GM20431 (cell line): ENCODE results near the gene SMAD6.

Experiments used
- in situ Hi-C: fragments of 300-500 bp; cut with MseI, MboI; formaldehyde crosslinking; loops from one replicate; pipeline ENCODE4 v1.15.0; 2020; ENCODE audit warnings: low sequenced_read_pairs; ENCODE audit not compliant: unreplicated experiment

The SMAD6 gene

GRCh38 chr15:66737243-66738010 is 35.4 kb downstream of the SMAD6 start:
- in situ Hi-C loops = no loop called here

DNA sequence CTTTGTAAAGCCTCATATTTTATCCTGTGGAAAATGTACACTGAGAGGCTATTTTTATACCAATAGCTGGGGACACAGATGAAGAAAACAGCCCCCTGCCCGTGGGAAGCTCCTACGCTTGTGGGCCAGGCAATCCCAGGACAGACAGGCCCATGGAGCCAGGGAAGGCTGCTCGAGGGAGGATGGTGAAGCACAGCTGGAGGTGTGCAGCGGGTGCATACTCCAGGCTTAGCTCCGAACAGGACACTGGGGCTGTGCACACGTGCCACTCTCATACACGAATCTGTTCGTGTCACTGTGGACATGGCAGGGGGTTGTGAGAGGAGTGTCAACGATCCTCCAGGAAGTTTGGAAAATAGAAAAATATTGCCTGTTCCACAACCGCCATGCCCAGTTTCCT is 36.1 kb downstream of the SMAD6 start:
- in situ Hi-C loops = no loop called here

- in situ Hi-C loops = no loop called here
These were observed 36.6 kb downstream of the SMAD6 start for GRCh38 chr15:66738595-66738994.

DNA sequence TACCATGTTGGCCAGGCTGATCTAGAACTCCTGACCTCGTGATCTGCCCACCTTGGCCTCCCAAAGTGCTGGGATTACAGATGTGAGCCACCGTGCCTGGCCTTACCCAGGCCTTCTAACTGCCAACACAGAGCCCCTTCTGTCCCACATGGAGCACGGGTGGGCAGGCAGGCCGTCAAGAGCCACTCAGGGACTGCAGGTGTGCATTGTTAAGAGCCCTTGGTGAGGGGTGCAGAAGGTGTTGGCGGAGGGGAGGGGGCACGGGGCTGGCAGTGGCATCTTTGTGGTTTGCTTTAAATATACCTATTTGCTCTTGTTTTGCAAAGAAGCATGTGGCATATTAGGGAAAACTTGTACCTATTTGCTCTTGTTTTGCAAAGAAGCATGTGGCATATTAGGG is 37.3 kb downstream of the SMAD6 start:
- in situ Hi-C loops = no loop called here

- in situ Hi-C loops = no loop called here
These were observed 38.8 kb downstream of the SMAD6 start for GRCh38 chr15:66740802-66741201.

- in situ Hi-C loops = no loop called here
These were observed 39.6 kb downstream of the SMAD6 start for GRCh38 chr15:66741646-66742045.

DNA sequence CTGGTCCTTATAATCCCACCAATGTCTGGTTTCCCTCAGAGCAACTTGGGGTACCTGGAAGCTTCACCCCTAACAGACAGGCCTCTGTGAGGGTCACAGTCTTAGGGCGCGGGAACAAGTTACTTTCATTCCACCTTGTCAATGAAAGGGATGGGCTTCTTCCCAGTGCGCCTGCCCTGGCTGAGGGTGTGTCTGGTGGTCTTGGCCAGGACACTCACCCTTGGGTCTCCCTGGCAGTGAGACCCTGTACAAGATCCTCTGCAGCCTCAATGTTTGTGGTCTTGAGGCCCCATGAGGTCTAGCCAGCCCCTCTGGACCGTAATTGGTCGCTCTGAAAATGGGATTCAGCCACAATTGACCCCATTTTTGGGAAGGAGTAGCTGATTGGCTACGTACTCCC is 40.2 kb downstream of the SMAD6 start:
- in situ Hi-C loops = no loop called here

- in situ Hi-C loops = no loop called here
These were observed 41.2 kb downstream of the SMAD6 start for GRCh38 chr15:66743204-66743603.

DNA sequence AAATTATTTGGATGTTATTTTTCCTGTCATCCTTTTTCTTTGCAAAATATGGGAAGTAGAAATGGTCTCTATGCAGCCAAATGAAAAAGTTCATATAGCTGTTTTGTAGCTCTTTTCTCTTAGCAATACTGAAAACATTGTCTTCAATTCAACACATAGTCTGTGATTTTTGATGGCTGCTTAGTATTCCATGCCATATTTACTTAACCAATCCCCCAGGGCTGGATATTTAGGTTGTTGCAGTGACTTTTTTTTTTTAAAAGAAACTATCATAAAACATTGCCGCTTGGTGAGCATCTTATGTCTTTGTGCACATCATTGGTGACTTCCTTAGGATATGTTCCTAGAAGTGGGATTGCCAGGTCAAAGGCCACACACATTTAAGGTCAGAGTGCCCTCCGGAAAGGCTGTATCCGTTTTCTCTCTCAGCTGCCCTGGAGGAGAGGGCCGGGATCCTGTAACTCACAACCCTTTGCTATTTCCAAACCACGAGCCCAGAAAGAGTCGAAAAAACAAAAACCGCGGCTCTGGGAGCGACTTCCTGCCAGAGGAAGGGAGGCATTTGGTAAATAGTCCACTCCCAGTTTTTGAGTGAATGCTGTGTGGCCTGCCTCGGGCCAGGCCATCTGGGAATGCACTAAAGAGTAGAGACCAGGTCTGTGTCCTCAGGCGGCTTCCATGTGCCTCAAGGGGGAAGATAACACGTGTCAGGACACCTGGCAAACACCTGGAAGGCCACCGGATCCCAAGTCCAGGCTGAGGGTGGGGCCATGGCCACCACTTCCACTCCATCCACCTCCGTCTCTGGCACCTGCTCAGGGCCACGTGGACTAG is 41.9 kb downstream of the SMAD6 start:
- in situ Hi-C loops = no loop called here

GRCh38 chr15:66744610-66745279 is 42.7 kb downstream of the SMAD6 start:
- in situ Hi-C loops = no loop called here

- in situ Hi-C loops = no loop called here
These were observed 43.6 kb downstream of the SMAD6 start for GRCh38 chr15:66745530-66746230.

DNA sequence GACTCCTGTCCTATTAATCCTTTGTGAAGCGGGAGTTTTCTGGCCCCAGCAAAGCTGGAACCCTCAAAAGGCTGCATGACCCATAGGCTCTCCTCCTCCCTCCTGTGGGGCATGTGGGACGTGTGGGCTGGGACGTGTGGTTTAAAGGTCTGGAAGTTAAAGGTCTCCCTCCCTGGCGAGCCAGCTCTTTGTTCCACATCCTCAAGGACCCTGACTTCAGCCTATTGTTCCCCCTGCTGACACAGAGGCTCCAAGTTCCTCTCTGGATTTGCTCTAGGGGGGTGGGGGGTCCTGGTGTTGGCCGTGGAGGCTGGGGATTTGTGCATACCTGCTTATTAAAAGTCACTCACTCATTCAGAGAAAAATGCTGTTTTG is 44.2 kb downstream of the SMAD6 start:
- in situ Hi-C loops = no loop called here

GRCh38 chr15:66747223-66747622 is 45.2 kb downstream of the SMAD6 start:
- in situ Hi-C loops = no loop called here

DNA sequence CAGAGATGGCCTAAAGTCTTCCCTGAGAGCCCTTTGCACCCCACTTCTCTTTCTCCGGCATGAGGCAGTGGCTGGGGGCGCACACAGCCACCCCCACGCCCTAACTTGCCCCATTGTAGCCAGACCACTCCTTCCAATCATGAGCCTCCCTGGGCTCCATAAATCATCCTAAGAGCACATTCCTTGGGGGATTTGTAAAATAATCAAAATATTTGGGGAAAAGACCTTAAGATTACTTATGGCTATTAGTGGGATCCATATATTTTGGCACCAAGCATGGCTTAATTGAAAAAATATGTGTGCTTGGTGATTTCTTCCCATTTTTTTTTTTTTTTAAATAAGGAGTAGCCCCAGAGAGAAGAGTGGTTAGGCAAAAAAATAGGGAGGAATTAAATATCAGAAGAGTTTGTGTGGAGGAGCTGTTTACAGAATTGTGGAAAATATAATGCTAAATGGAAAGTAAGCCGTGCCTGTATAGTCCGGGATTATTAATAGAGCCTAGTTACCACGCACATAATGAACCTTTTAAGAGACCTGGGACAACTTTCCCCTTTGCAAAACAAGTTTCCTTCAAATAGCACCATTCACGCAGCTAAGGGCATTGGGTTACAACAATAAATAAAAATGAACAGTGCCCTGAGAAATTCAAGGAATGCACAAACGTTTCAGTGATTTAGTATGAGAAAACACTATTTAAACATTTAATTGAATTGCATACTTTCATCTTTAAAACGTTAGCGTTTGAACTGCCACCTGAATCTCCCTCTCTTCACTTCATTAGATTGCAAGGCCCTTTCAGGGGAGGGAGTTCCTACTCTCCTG is 46.1 kb downstream of the SMAD6 start:
- in situ Hi-C loops = no loop called here

GRCh38 chr15:66748708-66749035 is 46.6 kb downstream of the SMAD6 start:
- in situ Hi-C loops = no loop called here

DNA sequence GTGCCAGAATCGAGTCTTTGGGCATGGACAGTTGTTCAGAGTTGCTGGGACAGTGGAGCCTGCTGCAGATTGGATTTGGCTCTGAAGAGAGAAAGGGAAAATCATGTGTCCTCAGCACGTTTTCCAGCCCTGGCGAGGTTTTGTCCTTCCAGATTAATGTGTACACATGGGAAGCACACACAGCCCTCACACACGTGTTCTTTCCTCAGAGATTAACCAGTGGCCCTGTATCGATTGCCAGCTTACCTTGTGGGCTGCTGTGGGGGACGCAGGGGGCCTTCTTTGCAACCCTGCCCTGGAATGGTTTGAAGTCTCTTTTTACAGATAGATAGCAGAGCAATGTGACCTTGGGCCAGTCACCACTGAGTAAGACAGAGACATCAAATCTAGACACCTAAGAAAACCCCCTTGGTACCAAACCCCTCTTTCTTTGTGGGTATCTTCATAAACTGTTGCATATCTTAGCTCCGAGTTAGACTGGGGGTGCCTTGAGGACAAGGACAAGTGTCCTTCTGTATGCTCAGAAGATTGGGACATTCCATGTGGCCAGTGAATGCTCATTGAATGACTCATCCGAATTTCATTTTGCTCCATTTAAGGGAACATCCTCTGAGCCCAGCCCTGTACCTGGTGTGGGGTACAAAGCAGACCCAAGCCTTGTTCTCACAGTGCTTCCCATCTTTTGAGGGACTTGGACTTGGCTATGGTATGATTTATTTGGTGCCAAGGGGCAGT is 48.0 kb downstream of the SMAD6 start:
- in situ Hi-C loops = no loop called here

DNA sequence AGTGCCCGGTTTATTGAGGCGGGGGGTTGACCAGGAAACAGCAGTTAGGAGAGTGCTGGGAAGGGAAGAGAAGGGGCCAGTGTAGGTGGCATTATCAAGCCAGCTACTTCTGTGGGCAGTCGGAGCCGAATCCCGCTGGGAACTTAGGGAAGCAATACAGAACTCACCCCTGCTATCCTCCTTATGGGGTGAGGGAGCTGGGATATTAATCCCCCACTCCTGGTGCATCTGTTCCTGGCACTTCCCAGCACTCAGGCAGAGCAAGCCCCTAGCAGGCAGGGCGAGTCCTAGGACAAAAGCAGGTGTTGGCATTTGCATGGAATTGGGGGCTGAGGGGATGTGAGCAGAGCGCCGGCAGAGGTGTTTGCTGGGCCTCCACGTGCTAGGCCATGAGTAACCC is 48.6 kb downstream of the SMAD6 start:
- in situ Hi-C loops = no loop called here

GRCh38 chr15:66751579-66751978 is 49.5 kb downstream of the SMAD6 start:
- in situ Hi-C loops = no loop called here

DNA sequence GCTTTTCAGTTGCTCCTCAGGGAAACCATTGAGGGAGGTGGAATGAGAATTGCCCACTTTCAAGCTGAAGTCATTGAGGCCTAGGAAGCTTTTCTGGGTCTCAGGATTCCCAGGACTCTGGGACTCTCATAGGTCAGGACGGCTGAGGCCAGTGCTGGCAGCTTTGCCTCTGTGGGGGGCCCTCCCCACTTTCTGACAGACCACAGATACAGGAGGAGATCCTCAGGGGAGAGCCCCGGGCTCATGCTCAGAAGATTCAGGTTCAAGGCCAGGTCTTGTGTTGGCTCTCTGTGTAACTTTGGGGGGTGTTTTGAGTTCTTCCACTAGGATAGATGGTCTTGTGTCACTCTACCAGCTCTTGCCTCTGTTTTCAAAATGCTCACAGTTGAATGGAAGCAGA is 50.0 kb downstream of the SMAD6 start:
- in situ Hi-C loops = no loop called here
